Stomach smooth muscle (tissue), 2 donors: ENCODE results near the gene EXOC6.

Experiments
- H3K27ac ChIP-seq: one replicate; pipeline ENCODE4 v1.7.0; 2013; ENCODE audit warnings: mild to moderate bottlenecking, low read length, inconsistent platforms
- H3K27me3 ChIP-seq, 2 donors: one replicate each; pipeline ENCODE4 v1.7.0; 2013; ENCODE audit warnings: low read length in 2 of 2; ENCODE audit not compliant: insufficient read depth in 2 of 2, control insufficient read depth in 1 of 2
- H3K36me3 ChIP-seq, 2 donors: one replicate each; pipeline ENCODE4 v1.7.0; 2013; ENCODE audit warnings: low read length in 2 of 2; ENCODE audit not compliant: control insufficient read depth in 2 of 2, insufficient read depth in 2 of 2
- H3K4me1 ChIP-seq: one replicate; pipeline ENCODE4 v1.7.0; 2013; ENCODE audit warnings: low read length; ENCODE audit not compliant: control insufficient read depth, insufficient read depth
- H3K4me3 ChIP-seq, 2 donors: one replicate each; pipeline ENCODE4 v1.7.0; 2013; ENCODE audit warnings: low read length in 2 of 2
- H3K9ac ChIP-seq, 2 donors: one replicate each; pipeline ENCODE4 v1.7.0; 2013; ENCODE audit warnings: low read length in 2 of 2, mild to moderate bottlenecking in 1 of 2
- H3K9me3 ChIP-seq, 2 donors: one replicate each; pipeline ENCODE4 v1.7.0; 2013; ENCODE audit warnings: low read length in 2 of 2; ENCODE audit not compliant: control insufficient read depth in 2 of 2
- donor health status: healthy.
- donor health status: Pancreatic carcinoma.

EXOC6 gene

DNA sequence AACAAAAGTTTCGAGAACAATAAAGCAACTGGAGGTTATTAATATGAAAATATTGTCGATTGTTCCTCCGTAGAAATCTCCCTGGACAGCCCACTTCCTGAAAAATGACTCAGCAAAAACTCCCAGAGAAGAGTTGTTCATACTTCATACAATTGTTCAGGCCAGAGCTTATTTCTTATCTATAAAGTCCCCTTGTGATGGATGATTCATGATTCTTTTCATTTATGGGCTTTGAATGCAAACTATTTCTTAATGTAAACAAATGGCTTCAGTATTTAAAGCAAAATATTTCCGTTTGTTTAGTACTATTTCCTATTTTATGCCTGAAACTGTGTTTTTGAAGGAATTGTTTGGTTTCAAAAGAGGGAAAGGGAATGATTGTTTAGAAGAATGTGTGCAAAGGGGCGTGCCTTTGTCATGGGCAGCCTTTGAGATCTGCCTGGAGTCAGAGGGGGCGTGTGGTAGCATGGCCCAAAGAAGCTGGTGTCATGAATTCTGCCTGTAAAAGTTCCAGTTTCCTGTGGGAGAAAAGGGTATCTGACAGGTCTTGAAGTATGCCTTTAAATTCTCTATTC, 26.2 kb upstream of the EXOC6 start:
- Histone ChIP-seq H3K27ac (peak overlapping the region; percentile 41), H3K9ac (no peak overlapping the region), H3K4me1 (peaks cover 2% of the 10 kb centered on the region), H3K36me3 (no peaks in the 10 kb centered on the region), H3K4me3 (no peak overlapping the region), H3K9me3 (no peaks in the 10 kb centered on the region), H3K27me3 (no peaks in the 10 kb centered on the region)

DNA sequence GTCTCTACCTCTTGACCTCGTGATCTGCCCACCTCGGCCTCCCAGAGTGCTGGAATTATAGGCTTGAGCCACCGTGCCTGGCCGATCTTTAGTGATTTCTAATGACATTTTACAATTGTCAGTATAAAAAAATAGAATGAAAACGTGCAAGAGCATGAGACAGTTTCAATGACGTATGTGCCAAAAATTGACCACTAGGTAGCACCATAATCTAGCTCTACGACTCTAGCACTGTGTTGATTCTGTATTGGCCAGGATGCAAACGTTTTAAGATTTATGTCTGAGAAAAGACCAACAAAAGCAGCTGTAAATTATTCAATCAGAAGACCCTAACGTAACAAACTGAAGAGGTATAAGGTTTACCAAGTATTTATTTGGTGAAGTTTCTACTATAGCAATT, 25.4 kb upstream of the EXOC6 start:
- Histone ChIP-seq H3K27ac (no peak overlapping the region), H3K4me1 (peaks cover 2% of the 10 kb centered on the region), H3K4me3 (no peak overlapping the region), H3K27me3 (no peaks in the 10 kb centered on the region), H3K9me3 (no peaks in the 10 kb centered on the region), H3K9ac (no peak overlapping the region), H3K36me3 (no peaks in the 10 kb centered on the region)

DNA sequence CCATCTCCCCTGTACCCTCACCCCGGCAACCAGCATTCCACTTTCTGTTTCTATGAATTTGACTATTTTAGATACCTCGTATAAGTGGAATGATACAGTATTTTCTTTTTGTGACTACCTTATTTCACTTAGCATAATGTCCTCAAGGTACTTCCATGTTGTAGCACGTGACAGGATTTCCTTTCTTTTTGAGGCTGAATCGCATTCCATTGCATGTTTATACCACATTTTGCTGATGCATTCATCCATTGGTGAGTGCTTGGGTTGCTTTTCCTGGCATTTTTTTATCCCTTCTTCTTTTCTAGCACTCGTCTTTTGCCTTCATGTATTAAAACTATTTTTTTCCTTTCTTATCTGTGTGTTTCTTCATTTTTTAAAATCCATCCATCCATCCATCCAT, 22.3 kb upstream of the EXOC6 start:
- H3K9me3 ChIP-seq, result no peaks in the 10 kb centered on the region
- peaks cover 2% of the 10 kb centered on the region for H3K4me1 ChIP-seq
- no peaks in the 10 kb centered on the region for H3K27me3 ChIP-seq
- no peak overlapping the region for H3K9ac ChIP-seq
- no peaks in the 10 kb centered on the region for H3K36me3 ChIP-seq
- H3K4me3 ChIP-seq, result no peak overlapping the region
- no peak overlapping the region for H3K27ac ChIP-seq

- H3K27ac ChIP-seq, result no peak overlapping the region
- H3K4me1 ChIP-seq, result peaks cover 2% of the 10 kb centered on the region
- no peak overlapping the region for H3K4me3 ChIP-seq
- no peaks in the 10 kb centered on the region for H3K36me3 ChIP-seq
- no peaks in the 10 kb centered on the region for H3K9me3 ChIP-seq
- H3K9ac ChIP-seq, result no peak overlapping the region
- H3K27me3 ChIP-seq, result no peaks in the 10 kb centered on the region
Observed at GRCh38 chr10:92826504-92826903, 21.8 kb upstream of the EXOC6 start.

DNA sequence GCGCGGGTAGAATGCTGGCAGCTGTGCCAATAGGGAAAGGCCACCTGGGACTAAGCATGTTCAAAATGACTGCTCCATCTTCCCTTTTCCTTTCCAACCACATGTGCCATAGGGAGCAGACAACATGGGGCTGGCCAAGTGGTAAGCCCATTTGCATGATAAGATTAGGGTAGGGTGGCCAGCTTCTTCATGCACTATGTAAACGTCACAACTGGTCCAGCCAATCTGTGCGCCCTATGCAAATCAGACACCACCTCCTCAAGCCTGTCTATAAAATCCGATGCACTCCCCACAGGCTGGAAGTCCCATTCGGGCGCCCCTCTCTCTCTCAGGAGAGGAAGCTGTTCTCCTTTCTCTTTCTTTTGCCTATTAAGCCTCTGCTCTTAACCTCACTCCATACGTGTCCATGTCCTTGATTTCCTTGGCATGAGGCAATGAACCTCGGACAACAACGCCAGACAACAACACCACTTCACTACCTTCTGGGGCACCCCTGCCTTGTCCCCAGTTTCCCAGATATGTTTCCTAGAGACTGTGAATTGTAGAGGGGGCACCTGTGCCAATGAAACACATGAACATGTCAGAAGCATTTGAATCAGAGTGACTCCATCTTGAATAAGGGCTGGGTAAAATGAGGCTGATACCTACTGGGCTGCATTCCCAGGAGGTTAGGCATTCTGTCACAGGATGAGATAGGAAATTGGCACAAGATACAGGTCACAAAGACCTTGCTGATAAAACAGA, 19.1 kb upstream of the EXOC6 start:
- H3K36me3 ChIP-seq, result no peaks in the 10 kb centered on the region
- no peak overlapping the region for H3K9ac ChIP-seq
- H3K4me1 ChIP-seq, result no peaks in the 10 kb centered on the region
- no peak overlapping the region for H3K27ac ChIP-seq
- no peaks in the 10 kb centered on the region for H3K27me3 ChIP-seq
- H3K4me3 ChIP-seq, result no peak overlapping the region
- H3K9me3 ChIP-seq, result no peaks in the 10 kb centered on the region

DNA sequence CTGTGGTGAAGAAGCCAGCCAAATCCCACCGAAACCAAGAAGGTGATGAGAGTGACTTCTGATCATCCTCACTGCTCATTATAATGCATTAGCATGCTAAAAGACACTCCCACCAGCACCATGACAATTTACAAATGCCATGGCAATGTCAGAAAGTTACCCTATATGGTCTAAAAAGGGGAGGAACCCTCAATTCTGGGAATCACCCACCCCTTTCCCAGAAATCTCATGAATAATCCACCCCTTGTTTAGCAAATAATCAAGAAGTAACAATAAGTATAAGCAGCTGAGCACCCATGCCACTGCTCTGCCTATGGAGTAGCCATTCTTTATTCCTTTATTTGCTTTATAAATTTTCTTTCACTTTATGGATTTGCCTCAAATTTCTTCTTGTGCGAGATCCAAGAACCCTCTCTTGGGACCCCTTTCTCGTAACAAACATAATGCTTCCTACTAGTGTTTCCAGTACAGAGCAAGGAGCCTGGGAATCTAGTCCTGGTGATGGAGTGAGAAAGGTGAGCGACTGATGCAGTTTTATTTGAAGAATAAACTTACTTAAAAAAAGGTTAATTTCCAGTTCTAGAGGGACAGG, 18.4 kb upstream of the EXOC6 start:
- Histone ChIP-seq H3K9me3 (no peaks in the 10 kb centered on the region), H3K4me1 (no peaks in the 10 kb centered on the region), H3K4me3 (no peak overlapping the region), H3K9ac (no peak overlapping the region), H3K27ac (no peak overlapping the region), H3K27me3 (no peaks in the 10 kb centered on the region), H3K36me3 (no peaks in the 10 kb centered on the region)

GRCh38 chr10:92830478-92831389, 17.6 kb upstream of the EXOC6 start:
- Histone ChIP-seq H3K36me3 (no peaks in the 10 kb centered on the region), H3K9ac (no peak overlapping the region), H3K4me1 (no peaks in the 10 kb centered on the region), H3K27ac (no peak overlapping the region), H3K27me3 (no peaks in the 10 kb centered on the region), H3K4me3 (no peak overlapping the region), H3K9me3 (no peaks in the 10 kb centered on the region)

DNA sequence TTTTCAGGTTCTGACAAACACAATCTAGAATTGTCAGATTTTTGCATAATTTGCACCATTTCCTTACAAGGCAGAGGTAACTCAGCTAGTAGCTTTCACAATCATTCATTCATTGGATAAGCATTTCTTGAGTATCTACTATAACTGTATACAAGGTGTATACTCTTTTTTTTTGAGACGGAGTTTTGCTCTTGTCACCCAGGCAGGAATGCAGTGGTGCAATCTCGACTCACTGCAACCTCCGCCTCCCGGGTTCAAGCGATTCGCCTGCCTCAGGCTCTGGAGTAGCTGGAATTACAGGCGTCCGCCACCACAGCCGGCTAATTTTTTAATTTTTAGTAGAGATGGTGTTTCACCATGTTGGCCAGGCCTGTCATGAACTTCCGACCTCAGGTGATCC, 16.2 kb upstream of the EXOC6 start:
- H3K4me3 ChIP-seq, result no peak overlapping the region
- no peaks in the 10 kb centered on the region for H3K36me3 ChIP-seq
- no peaks in the 10 kb centered on the region for H3K4me1 ChIP-seq
- H3K9me3 ChIP-seq, result no peaks in the 10 kb centered on the region
- H3K9ac ChIP-seq, result no peak overlapping the region
- no peak overlapping the region for H3K27ac ChIP-seq
- H3K27me3 ChIP-seq, result no peaks in the 10 kb centered on the region

DNA sequence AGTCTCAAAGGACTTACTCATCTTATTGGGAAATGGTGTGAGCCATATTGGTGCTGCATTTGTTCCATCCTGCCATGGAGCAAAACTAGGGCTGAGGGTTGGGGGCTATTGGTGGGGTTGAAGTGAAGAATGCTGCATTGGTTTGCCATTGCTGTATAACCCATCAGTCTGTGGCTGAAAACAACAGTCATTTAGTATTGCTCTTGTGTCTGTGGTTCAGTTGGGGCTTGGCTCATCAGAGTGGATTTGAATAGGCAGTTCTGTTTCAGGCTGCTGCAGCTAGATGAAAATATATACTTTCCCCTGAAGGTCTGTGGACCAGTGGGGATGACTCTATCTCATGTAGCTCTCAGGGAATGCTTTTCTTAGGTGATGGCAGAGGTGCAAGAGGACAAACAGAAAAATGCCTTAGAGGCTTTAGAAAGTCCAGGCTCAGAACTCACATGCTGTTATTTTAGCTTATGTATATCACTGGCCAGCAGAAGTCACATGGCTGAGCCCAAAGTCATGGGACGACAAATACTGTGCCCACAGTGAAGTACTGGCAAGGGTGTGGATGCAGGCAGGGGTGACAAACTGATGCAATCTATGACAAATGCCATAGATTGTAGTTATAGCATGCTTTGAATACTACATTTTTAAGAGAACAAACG, 15.2 kb upstream of the EXOC6 start:
- Histone ChIP-seq H3K9ac (no peak overlapping the region), H3K36me3 (no peaks in the 10 kb centered on the region), H3K9me3 (no peaks in the 10 kb centered on the region), H3K4me1 (no peaks in the 10 kb centered on the region), H3K27me3 (no peaks in the 10 kb centered on the region), H3K4me3 (no peak overlapping the region), H3K27ac (no peak overlapping the region)

DNA sequence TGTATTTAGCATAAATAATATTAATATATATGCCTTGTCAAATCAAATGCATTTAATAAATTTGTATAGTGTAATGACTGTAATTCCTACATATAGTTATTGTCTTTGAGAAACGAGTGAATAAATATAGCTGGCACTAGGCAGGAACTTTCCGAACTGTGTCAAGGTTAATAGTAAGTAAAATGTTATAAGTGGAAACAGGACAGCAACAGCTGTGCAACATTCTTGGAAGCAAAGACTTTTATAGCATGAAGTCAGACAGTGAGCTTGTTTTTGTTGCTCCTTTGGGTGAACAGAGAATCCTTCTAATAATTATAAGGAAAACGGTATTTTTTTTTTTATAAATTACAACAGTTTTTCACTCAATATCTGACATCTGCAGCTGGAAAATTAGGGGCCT, 14.0 kb upstream of the EXOC6 start:
- Histone ChIP-seq H3K27ac (no peak overlapping the region), H3K9me3 (no peaks in the 10 kb centered on the region), H3K4me3 (no peak overlapping the region), H3K9ac (no peak overlapping the region), H3K4me1 (no peaks in the 10 kb centered on the region), H3K36me3 (no peaks in the 10 kb centered on the region), H3K27me3 (no peaks in the 10 kb centered on the region)
